GM18526 (cell line): ENCODE measurements around the gene BLID.

Source experiments
- POLR2A ChIP-seq: IDR thresholded peaks from 3 replicates; pipeline ENCODE4 v1.6.1; 2011; ENCODE audit not compliant: insufficient read length; ENCODE audit errors: extremely low read depth

BLID gene

DNA sequence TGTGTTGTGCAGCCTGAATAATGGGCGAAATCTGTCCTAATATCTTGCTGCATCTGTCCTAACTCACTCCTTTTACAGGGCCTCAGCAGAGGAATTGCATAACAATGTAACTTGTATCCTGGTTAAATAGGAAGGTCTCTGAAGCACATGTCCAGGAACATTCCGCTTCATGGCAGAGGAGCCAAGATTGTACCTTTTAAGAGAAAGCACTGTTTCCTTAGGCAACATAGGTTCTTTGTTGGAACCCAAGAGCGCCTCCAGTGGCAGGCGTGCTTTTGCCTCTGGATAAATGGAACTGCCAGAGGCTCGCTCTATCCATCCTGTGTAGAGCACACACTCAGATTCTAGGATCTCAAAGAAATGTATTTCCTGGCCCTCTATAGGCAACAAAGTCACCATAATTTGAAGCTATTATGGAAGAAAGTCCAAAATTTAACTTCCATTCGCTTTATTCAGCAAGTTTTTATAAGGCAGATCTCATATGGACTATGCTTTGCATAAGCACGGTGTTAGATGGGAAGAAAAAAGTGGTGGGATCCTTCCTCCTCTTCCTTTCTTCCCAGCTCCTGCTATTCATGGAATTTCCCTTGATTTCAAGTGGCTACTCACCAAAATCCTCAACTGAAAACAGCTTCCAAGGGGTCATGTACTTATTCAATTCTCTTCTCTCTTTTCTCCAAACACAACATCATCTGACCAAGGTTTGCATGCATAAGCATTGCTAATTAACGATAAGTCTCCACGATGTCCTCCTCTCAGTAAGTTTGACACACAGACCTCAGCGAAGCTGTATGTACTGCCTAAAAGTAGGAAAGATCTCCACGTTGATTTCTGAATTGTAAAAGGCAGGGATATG lies at the start of gene BLID:
TSS of gene BLID (minus strand) at position 692 of the 856 bp plus-strand sequence. CDS start at position 399, 293 bp downstream.
- TF ChIP-seq POLR2A = no peak

DNA sequence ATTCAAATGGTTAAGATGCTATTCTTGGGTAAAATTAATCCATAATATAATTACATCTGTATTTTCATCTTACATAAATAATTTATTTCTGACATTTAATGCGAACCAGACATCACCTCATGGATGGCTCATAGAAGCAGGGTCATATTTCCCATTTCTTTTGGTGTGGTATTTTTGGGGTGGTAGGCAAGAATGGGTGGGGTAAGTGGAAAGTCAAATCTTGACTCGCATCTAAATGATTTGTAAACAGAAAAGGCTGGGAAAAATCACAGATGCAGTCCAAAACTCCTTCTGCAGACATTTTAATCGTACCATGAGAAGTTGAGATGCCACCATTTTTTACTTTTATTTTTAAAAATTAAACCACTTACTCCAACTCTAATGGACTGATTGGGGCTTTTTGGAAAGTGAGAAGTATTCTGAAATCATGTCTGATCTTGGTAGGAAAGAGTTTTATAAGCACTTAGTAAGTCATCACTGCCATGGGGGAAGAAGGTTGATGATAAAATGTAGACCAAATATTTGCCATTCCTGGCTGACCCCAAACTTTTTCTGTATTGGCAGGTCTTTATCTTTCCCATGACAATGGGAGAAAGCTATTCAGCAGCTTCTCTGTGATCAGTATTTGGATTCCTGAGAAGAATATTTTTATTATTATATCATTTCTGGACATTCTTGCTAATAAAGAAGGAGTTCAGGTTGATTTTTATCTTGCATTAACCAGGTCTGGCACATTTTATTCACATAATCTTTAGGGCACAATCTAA lies 47.2 kb upstream of the BLID start:
- no peak for TF ChIP-seq POLR2A

DNA sequence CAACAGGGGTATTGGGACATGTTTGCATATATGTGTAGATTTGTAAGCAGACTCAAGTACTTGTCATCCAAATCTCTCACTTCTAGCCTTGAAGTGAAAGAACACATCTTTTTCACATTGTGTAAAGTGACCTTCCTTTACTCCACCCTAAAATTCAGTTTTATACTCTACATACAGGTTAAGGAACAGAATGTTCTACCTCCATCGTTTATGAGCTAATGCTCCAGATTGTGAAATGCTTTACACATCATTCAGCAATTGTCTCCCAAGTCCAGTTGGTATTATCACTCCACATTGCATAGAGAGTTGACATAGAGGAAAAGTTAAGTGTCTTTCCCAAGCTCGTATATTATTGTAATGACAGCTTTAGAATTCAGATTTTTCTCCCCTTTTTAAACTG lies 46.1 kb upstream of the BLID start:
- no peak for TF ChIP-seq POLR2A

DNA sequence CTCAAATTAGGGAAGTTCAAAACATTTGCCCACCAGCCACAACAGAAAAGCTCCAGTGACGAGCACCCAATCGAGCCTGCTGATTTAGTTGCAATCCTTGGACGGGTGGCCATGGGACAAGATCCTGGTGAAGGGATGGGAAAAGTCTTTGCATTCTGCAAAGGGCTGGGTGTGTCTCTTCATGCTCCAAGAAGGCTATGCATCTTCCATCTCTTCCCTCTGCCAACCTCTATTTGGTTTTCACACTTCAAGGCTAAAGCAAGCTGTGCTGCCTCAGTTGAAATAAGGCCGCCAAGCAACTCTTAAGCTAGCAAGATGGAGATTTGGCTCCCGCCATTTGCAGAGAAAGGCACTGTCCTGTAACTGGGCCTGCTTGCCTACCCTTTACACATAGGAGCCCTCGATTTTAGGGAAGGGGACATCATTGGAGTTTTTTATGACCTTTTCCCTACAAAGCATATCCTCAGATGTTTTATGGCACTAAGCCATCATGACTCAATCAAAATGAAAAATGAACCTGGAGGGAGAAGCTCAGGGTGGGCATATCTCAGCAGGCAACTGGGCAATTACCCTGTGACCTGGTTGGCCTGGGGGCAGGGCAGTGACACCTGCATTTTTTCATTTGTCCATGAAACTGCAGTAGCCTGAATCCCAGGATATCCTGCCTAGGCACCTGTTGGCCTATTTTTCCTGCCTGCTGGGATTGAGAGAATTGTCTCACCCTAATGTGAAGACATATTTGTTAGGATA lies 45.0 kb upstream of the BLID start:
- no peak for TF ChIP-seq POLR2A

DNA sequence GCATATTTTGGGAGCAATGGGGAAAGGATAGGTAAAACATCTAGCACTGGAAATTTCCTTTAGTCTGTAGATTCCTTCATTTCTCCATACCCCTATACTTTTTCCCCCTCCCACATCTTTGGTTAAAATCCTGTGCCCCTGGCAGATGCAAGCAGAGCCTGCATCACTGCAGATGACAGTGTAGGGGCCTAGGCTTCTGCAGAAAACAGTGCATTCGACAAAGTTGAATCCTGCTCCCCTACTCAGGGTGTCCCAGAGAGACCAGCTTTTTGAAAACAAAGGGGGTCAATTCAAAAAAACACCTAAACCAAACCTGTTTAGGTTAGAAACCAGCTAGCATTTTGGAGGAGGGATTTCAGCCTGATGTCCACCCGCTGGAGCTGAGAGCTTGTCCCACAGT lies 43.8 kb upstream of the BLID start:
- no peak for TF ChIP-seq POLR2A

DNA sequence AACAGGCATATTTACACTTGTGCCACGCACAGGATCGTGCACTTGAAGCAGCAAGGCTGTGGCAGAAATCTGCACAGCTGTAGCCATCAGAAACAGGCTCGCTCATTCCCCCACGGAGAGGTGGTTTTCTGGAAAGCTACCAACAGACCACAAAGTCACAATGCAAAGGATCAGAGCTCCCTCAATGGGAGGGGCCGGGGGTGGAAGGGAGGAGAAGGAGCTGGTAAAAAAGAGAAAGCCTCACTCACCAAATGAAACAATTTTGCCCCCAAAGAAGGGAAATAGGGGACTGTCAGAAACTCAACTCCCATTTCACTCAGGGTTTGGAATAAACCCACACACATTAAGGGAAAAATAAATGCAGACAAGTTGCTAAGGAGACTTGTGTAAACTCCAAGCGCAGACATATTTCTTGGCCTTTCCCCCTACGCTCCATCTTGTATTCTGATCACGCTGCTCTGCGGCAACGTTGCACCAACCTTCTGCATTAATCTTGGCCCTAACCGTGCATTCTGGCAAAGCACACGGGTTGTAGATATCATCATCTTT lies 43.2 kb upstream of the BLID start:
- no peak for TF ChIP-seq POLR2A

DNA sequence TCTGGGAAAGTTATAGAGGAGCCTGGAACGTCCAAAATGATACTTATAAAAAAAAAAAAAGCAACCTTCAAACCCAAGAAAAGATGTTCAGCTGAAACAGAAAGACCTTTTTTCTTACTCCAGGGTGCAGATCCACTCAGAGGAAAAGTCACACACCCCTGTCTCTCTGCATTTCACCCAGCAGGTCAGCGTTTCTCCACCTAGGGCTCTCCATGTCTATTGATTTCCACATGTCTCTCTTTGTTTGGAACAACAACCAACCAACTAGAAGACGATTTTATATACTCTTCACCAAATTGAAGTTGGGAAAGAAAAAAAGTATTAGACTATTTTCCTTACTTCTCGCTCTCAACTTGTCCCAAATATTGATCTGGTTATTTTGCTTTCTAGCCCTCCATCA lies 42.2 kb upstream of the BLID start:
- no peak for TF ChIP-seq POLR2A

DNA sequence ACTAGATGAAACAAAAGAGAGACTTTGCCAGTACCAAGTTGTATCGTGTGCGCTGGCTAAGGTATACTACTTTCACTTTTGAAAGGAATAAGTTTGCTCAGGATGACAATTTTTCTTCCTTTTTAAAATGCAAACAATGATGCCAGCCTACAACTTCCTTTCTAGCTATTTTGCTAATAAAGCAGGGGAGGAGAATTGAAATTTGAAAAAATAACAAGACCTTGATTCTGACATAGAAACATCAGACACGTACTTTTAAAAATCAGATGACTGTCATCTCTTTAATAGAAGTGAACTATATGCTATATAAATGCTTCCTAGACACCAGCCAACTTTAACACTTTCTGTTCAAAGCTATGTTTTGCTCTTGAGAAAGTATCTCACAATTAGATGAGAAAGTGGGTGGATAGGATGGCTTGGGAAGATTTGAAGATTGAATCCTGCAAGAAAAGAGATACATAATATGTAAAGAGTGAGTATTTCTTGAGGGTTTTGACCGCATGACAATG lies 41.7 kb upstream of the BLID start:
- TF ChIP-seq POLR2A = no peak

DNA sequence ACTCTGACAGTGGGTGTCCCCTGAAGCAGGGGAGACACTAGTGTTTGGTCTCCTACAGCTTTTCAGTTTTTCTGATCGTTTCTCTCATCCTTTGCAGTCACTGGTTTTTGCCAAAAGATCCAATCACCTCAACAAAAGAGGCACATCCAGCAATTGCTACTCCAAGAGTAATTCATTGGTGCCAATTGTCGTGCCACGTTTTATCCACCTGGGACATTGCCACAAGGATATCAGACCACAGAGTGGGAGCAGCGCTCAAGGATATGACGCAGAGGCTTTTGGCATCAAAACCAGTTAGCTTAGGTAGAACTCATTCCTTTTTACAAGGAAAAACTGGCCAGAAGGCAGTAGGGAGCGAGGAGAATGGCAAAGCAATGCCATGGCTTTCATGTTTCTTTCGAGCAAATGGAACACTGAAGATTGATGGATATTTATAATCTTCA lies 40.9 kb upstream of the BLID start:
- TF ChIP-seq POLR2A = no peak

DNA sequence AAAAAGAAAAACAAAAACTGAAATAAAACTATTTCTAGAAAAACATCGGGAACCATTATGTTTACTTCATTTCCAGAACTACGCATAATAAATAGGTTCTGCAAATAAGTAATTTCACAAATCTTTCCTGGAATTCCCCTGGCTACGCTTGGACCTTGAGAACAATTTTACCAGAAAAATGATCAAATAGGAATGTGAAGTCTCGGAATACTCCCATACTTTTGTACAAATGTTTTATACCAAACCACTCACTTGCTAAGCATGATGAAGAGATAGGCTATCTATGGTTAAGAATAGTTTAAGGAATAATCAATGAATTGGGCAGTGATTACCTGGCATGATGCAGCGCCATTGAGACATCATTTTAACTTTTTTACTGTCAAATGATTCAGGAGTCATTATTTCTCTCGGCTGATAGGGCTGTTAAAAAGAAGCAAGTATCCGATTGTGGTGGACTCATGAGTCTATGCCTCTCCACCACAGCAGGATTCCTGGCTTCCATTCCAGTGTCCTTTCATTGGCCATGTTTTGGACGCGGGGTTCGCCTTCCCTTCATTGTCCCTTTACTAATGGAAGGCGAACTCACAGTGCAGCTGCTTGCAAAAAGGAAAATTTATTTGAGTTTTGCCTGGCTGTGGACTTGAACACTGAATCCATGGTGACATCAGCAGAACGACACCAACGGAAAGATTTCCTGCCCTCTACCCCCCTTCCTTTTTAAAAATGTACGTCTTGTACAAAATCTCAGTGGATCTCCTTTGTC lies 39.9 kb upstream of the BLID start:
- TF ChIP-seq POLR2A = no peak

GRCh38 chr11:122154994-122155393 lies 39.0 kb upstream of the BLID start:
- TF ChIP-seq POLR2A = no peak

DNA sequence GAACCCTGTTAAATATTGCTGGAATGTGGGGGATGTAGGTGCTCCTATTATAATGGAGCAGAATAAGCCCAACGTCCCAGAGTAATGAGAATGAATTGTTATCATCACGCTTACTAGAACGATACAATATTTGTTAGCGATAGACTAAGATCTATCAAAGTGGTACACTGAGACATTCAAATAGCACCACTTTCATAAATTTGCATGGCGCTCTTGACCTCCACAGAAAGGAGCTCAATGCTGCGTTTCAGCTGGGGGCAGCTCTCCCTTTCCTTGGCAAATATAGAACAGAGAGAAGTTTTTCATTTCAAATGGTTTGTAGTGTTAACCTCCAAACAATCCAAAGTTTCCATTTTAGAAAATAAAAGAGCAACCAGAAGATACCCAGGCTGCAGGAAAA lies 38.2 kb upstream of the BLID start:
- no peak for TF ChIP-seq POLR2A

DNA sequence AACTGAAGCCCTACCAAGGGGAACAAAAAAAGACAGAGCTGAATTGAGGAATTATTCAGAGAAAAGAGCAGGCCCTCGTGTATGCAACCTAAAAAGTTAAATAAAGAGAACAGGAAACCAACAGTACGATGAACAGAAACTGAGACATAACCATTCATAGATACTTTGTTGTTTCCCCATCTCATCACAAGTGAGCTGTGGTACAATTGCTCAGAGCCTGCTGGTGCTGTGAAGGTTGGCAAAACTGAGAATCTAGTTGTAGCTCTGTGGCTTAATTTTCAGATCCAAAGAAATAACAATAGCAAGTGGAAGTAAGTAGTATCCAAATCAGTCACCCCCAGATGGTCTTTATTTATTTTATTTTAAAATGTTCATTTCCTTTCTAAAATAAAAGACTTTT lies 37.7 kb upstream of the BLID start:
- TF ChIP-seq POLR2A = no peak
